Neuronal stem cell (in vitro differentiated cells): ENCODE measurements around the gene SORT1.

Experiments
- DNase-seq: peaks from one replicate; pipeline ENCODE4 v3.0.0-alpha.2; 2013; ENCODE audit warnings: low spot score
- H2AFZ ChIP-seq: one replicate; pipeline ENCODE4 v1.6.1; 2013; ENCODE audit warnings: mild to moderate bottlenecking, low read length, inconsistent platforms
- H2AK5ac ChIP-seq: 2 replicates; pipeline ENCODE4 v1.6.1; 2013; ENCODE audit warnings: low read depth, mild to moderate bottlenecking, inconsistent platforms, low read length, moderate library complexity, mixed read lengths
- H2BK120ac ChIP-seq: 2 replicates; pipeline ENCODE4 v1.6.1; 2013; ENCODE audit warnings: low read depth, mild to moderate bottlenecking, inconsistent platforms, low read length, moderate library complexity, mixed read lengths
- H2BK12ac ChIP-seq: one replicate; pipeline ENCODE4 v1.6.1; 2013; ENCODE audit warnings: low read length, inconsistent platforms
- H2BK15ac ChIP-seq: 2 replicates; pipeline ENCODE4 v1.6.1; 2013; ENCODE audit warnings: mild to moderate bottlenecking, low read length, inconsistent platforms, mixed read lengths
- H2BK5ac ChIP-seq: one replicate; pipeline ENCODE4 v1.6.1; 2013; ENCODE audit warnings: inconsistent platforms, mild to moderate bottlenecking, low read length, moderate library complexity
- H3K14ac ChIP-seq: one replicate; pipeline ENCODE4 v1.6.1; 2013; ENCODE audit warnings: low read length, inconsistent platforms
- H3K18ac ChIP-seq: 2 replicates; pipeline ENCODE4 v1.6.1; 2013; ENCODE audit warnings: low read length, inconsistent platforms
- H3K23ac ChIP-seq: 2 replicates; pipeline ENCODE4 v1.6.1; 2013; ENCODE audit warnings: low read depth, mild to moderate bottlenecking, mixed read lengths, low read length, inconsistent platforms; ENCODE audit not compliant: poor library complexity
- H3K27ac ChIP-seq: replicated peaks from 3 replicates; pipeline ENCODE4 v1.5.1; 2013; ENCODE audit warnings: low read length, inconsistent platforms
- H3K27me3 ChIP-seq, 3 experiments: 2 replicates each; pipeline ENCODE4 v1.6.1; 2013; ENCODE audit warnings: low read length in 3 of 3, mild to moderate bottlenecking in 2 of 3, inconsistent platforms in 1 of 3, low read depth in 1 of 3, mixed read lengths in 1 of 3, moderate library complexity in 1 of 3; ENCODE audit not compliant: control insufficient read depth in 3 of 3, insufficient read depth in 3 of 3
- H3K36me3 ChIP-seq, 2 donors: replicated peaks in 1 of 2; 2 replicates each; pipeline ENCODE4 v1.6.1; 2013; ENCODE audit warnings: low read length in 2 of 2; ENCODE audit not compliant: control insufficient read depth in 2 of 2, insufficient read depth in 2 of 2
- H3K4ac ChIP-seq: 2 replicates; pipeline ENCODE4 v1.6.1; 2013; ENCODE audit warnings: inconsistent platforms, mild to moderate bottlenecking, low read length, moderate library complexity
- H3K4me1 ChIP-seq, 2 donors: 1 replicate in 1 of 2; 2 replicates in 1 of 2; pipeline ENCODE4 v1.6.1; 2013; ENCODE audit warnings: low read length in 2 of 2, low read depth in 1 of 2; ENCODE audit not compliant: control insufficient read depth in 2 of 2, insufficient read depth in 1 of 2
- H3K4me2 ChIP-seq: one replicate; pipeline ENCODE4 v1.6.1; 2013; ENCODE audit warnings: mild to moderate bottlenecking, low read length, inconsistent platforms; ENCODE audit not compliant: insufficient read depth, poor library complexity, severe bottlenecking
- H3K4me3 ChIP-seq, 2 donors: 2 replicates each; pipeline ENCODE4 v1.5.1; 2013; ENCODE audit warnings: low read length in 2 of 2, mild to moderate bottlenecking in 2 of 2, inconsistent platforms in 1 of 2, moderate library complexity in 1 of 2
- H3K79me1 ChIP-seq: one replicate; pipeline ENCODE4 v1.6.1; 2013; ENCODE audit warnings: low read depth, mild to moderate bottlenecking, inconsistent platforms, low read length, moderate library complexity
- H3K9ac ChIP-seq: one replicate; pipeline ENCODE4 v1.6.1; 2013; ENCODE audit warnings: mild to moderate bottlenecking, low read depth, low read length, inconsistent platforms; ENCODE audit not compliant: poor library complexity
- H3K9me3 ChIP-seq, 2 donors: replicated peaks in 1 of 2; 2 replicates each; pipeline versions ENCODE3 to v1.6.1; 2013; ENCODE audit warnings: low read length in 2 of 2, mild to moderate bottlenecking in 2 of 2, inconsistent platforms in 1 of 2, low read depth in 1 of 2, mixed read lengths in 1 of 2, moderate library complexity in 1 of 2; ENCODE audit not compliant: control insufficient read depth in 2 of 2, insufficient read depth in 1 of 2
- H4K8ac ChIP-seq: one replicate; pipeline ENCODE4 v1.6.1; 2013; ENCODE audit warnings: low read depth, mild to moderate bottlenecking, inconsistent platforms, low read length, moderate library complexity
- H4K91ac ChIP-seq: one replicate; pipeline ENCODE4 v1.6.1; 2013; ENCODE audit warnings: low read length, low read depth, mild to moderate bottlenecking, inconsistent platforms; ENCODE audit not compliant: poor library complexity
- WGBS, 2 donors: extraction: QIAGEN DNeasy Blood & Tissue Kit; methylation state at CpG; one replicate each; pipeline ENCODE4 v1.1.7; 2013; ENCODE audit warnings: missing lambda C conversion rate in 2 of 2, mixed read lengths in 1 of 2; ENCODE audit not compliant: insufficient read length in 2 of 2, insufficient replicate concordance in 1 of 2; ENCODE audit errors: extremely low coverage in 2 of 2; 5-methylcytosine and 5-hydroxymethylcytosine counted together

Gene SORT1

GRCh38 chr1:109263234-109263596 lies 134.5 kb downstream of the SORT1 start:
- Histone ChIP-seq H3K14ac (no peak overlapping the region), H3K27me3 (no peaks in the 10 kb centered on the region), H3K23ac (peak overlapping the region; percentile 16), H3K18ac (peak overlapping the region; percentile 84), H4K8ac (peak overlapping the region; percentile 66), H3K9ac (peak overlapping the region; percentile 63), H3K4me1 (peaks cover 22 to 27% of the 10 kb centered on the region in 2 donors), H2BK5ac (no peak overlapping the region), H3K9me3 (peaks cover 0 to 2% of the 10 kb centered on the region in 2 donors), H2AK5ac (peak overlapping the region; percentile 94), H3K36me3 (peaks cover 72 to 90% of the 10 kb centered on the region in 2 donors), H3K4ac (peak overlapping the region; percentile 71), H3K4me3 (no peak overlapping the region), H3K27ac (no peak overlapping the region), H4K91ac (no peak overlapping the region), H2BK12ac (peak overlapping the region; percentile 95), H2BK15ac (peak overlapping the region; percentile 74), H2BK120ac (peak overlapping the region; percentile 77), H3K79me1 (peaks cover 18% of the 10 kb centered on the region), H3K4me2 (no peak overlapping the region), H2AFZ (no peak overlapping the region)
- no peak for DNase-seq
- no CpG with 5 or more reads among the region's 12 CpGs for WGBS, 2 donors

GRCh38 chr1:109262231-109263055 lies 135.3 kb downstream of the SORT1 start:
- no peaks in the 10 kb centered on the region for H3K27me3 ChIP-seq
- H3K23ac ChIP-seq = peak overlapping the region; percentile 70
- H3K36me3 ChIP-seq = peaks cover 64 to 90% of the 10 kb centered on the region in 2 donors
- peaks cover 21% of the 10 kb centered on the region for H3K79me1 ChIP-seq
- peaks cover 0 to 2% of the 10 kb centered on the region in 2 donors for H3K9me3 ChIP-seq
- peak overlapping the region; percentile 84 for H3K18ac ChIP-seq
- H3K4me2 ChIP-seq = no peak overlapping the region
- H2AFZ ChIP-seq = no peak overlapping the region
- no peak overlapping the region for H2BK120ac ChIP-seq
- peak overlapping the region; percentile 74 for H2BK15ac ChIP-seq
- no peak overlapping the region for H3K14ac ChIP-seq
- H3K27ac ChIP-seq = no peak overlapping the region
- peak overlapping the region; percentile 94 for H2AK5ac ChIP-seq
- H4K8ac ChIP-seq = no peak overlapping the region
- peak overlapping the region; percentile 75 for H2BK12ac ChIP-seq
- H4K91ac ChIP-seq = peak overlapping the region; percentile 87
- no peak overlapping the region for H3K4me3 ChIP-seq
- no peak for DNase-seq
- H3K9ac ChIP-seq = peak overlapping the region; percentile 50
- no peak overlapping the region for H3K4ac ChIP-seq
- no CpG with 5 or more reads among the region's 22 CpGs for WGBS, 2 donors
- peaks cover 27 to 35% of the 10 kb centered on the region in 2 donors for H3K4me1 ChIP-seq
- peak overlapping the region; percentile 80 for H2BK5ac ChIP-seq

- peak overlapping the region; percentile 80 for H2BK5ac ChIP-seq
- H3K36me3 ChIP-seq = peaks cover 58 to 89% of the 10 kb centered on the region in 2 donors
- peak overlapping the region; percentile 70 for H3K23ac ChIP-seq
- H2AK5ac ChIP-seq = peak overlapping the region; percentile 84
- peak overlapping the region; percentile 91 for H2BK12ac ChIP-seq
- no peak overlapping the region for H3K14ac ChIP-seq
- peaks cover 30 to 37% of the 10 kb centered on the region in 2 donors for H3K4me1 ChIP-seq
- peak overlapping the region; percentile 92 for H3K18ac ChIP-seq
- no peak for DNase-seq
- peaks cover 0 to 2% of the 10 kb centered on the region in 2 donors for H3K9me3 ChIP-seq
- H3K27me3 ChIP-seq = no peaks in the 10 kb centered on the region
- H4K91ac ChIP-seq = no peak overlapping the region
- peak overlapping the region; percentile 30 for H2BK15ac ChIP-seq
- H3K4me3 ChIP-seq = no peak overlapping the region
- H3K9ac ChIP-seq = peak overlapping the region; percentile 27
- H3K79me1 ChIP-seq = peaks cover 21% of the 10 kb centered on the region
- H2AFZ ChIP-seq = no peak overlapping the region
- WGBS, 2 donors = no CpG with 5 or more reads among the region's 6 CpGs
- H3K4ac ChIP-seq = no peak overlapping the region
- peak overlapping the region; percentile 97 for H2BK120ac ChIP-seq
- no peak overlapping the region for H3K4me2 ChIP-seq
- H4K8ac ChIP-seq = no peak overlapping the region
- H3K27ac ChIP-seq = no peak overlapping the region
Observed at GRCh38 chr1:109261578-109261977, 136.1 kb downstream of the SORT1 start.

- Histone ChIP-seq H2BK5ac (peak overlapping the region; percentile 80), H4K91ac (peak overlapping the region; percentile 76), H3K4me3 (no peak overlapping the region), H3K14ac (no peak overlapping the region), H3K79me1 (peaks cover 21% of the 10 kb centered on the region), H3K9ac (peak overlapping the region; percentile 2), H3K4me2 (no peak overlapping the region), H2BK12ac (peak overlapping the region; percentile 91), H2BK120ac (peak overlapping the region; percentile 97), H3K36me3 (peaks cover 54 to 91% of the 10 kb centered on the region in 2 donors), H2AK5ac (peak overlapping the region; percentile 84), H4K8ac (no peak overlapping the region), H3K23ac (peak overlapping the region; percentile 70), H3K18ac (peak overlapping the region; percentile 92), H3K27ac (peak overlapping the region; percentile 86), H2BK15ac (peak overlapping the region; percentile 30), H3K27me3 (no peaks in the 10 kb centered on the region), H3K9me3 (peaks cover 0 to 2% of the 10 kb centered on the region in 2 donors), H3K4me1 (peaks cover 32 to 40% of the 10 kb centered on the region in 2 donors), H2AFZ (no peak overlapping the region), H3K4ac (peak overlapping the region; percentile 79)
- WGBS, 2 donors = no CpG with 5 or more reads among the region's 16 CpGs
- DNase-seq = no peak
Observed at GRCh38 chr1:109261006-109261405, 136.7 kb downstream of the SORT1 start.
